ENCODE measurements around the gene XYLB. TPM values are rescaled to one million over a fixed set of nuclear protein-coding genes. Genes with fewer than 3 reads are reported as not detected.

The XYLB gene
- polyA plus RNA-seq, 1 donor from 2014 or later, result 0.50 TPM

Small RNAs within 50 kb of the gene (small RNA-seq; reads per million reads assigned to genes)
- gene RNU6-235P, result 0 reads per million in 3 experiments

Other genes with a start within 250 kb of the XYLB start
- gene ACAA1, start 209.7 kb upstream of the XYLB start, polyA plus RNA-seq, result 59.1 and 66.2 TPM in 2 replicates
- gene MYD88, start 208.1 kb upstream of the XYLB start, polyA plus RNA-seq, result 0.14 TPM in 1 of 2 replicates, not detected in the other
- gene OXSR1, start 181.2 kb upstream of the XYLB start, polyA plus RNA-seq, result 49.9 and 50.8 TPM in 2 replicates
- gene SLC22A13, start 81.0 kb upstream of the XYLB start, polyA plus RNA-seq, result 0.16 TPM in 1 of 2 replicates, not detected in the other
- gene SLC22A14, start 64.5 kb upstream of the XYLB start, polyA plus RNA-seq, result 0.16 and 0.25 TPM in 2 replicates
- 32.3 and 33.3 TPM in 2 replicates for gene ACVR2B, start 107.1 kb downstream of the XYLB start, polyA plus RNA-seq
- 44.4 and 45.6 TPM in 2 replicates for gene EXOG, start 149.6 kb downstream of the XYLB start, polyA plus RNA-seq